Ovary (tissue), 9 donors: ENCODE measurements around the gene CIITA. TPM values are rescaled to one million over a fixed set of nuclear protein-coding genes. Genes with fewer than 3 reads are reported as not detected.

Source experiments
- DNase-seq, 5 donors: peaks; one replicate each; pipeline ENCODE4 v3.0.0-alpha.2; 2019 to 2020
- H3K27ac ChIP-seq, 2 donors: fragments of 200-600 bp; one replicate each; pipeline versions ENCODE4 v1.5.1 to v1.8.0; 2019 to 2022
- H3K27me3 ChIP-seq: fragments of 200-600 bp; one replicate; pipeline ENCODE4 v1.8.0; 2022
- H3K36me3 ChIP-seq: fragments of 200-600 bp; sonication (generic); one replicate; pipeline ENCODE4 v1.5.1; 2019
- H3K4me1 ChIP-seq: one replicate; pipeline ENCODE4 v1.8.1; 2013; ENCODE audit warnings: mild to moderate bottlenecking, moderate library complexity; ENCODE audit not compliant: insufficient read depth
- H3K4me3 ChIP-seq: fragments of 200-600 bp; sonication (generic); one replicate; pipeline ENCODE4 v1.5.1; 2017
- H3K9me3 ChIP-seq, 2 donors: fragments of 200-600 bp in 1 of 2; sonication (generic) in 1 of 2; one replicate each; pipeline versions ENCODE4 v1.5.1 to v1.8.1; 2013 to 2019; ENCODE audit warnings: mild to moderate bottlenecking in 1 of 2, moderate library complexity in 1 of 2
- CTCF ChIP-seq, 3 donors: fragments of 450-650 bp in 2 of 3; fragments of 200-600 bp in 1 of 3; IDR thresholded peaks; one replicate each; pipeline versions ENCODE4 v1.5.1 to v1.8.0; 2016 to 2022; ENCODE audit warnings: antibody characterized with exemption in 3 of 3, mild to moderate bottlenecking in 1 of 3
- EP300 ChIP-seq: sonication (generic); formaldehyde crosslinking; IDR thresholded peaks from one replicate; pipeline ENCODE4 v1.6.1; 2017; ENCODE audit warnings: antibody characterized with exemption
- POLR2A ChIP-seq: fragments of 450-650 bp; IDR thresholded peaks from one replicate; pipeline ENCODE4 v1.6.1; 2017; ENCODE audit warnings: antibody characterized with exemption, mild to moderate bottlenecking, moderate library complexity
- WGBS, 3 donors: extraction: QIAGEN DNeasy Blood & Tissue Kit in 1 of 3; methylation state at CpG; one replicate each; pipeline versions ENCODE4 v1.1.5 to v1.1.7; 2013 to 2017; 5-methylcytosine and 5-hydroxymethylcytosine counted together
- intact Hi-C, 4 donors: fragments of 100-400 bp; cut with DNase I; formaldehyde crosslinking; loops; one replicate each; pipeline versions ENCODE4 v1.11.0 to v1.15.1; 2022 to 2023
- polyA plus RNA-seq, 2 donors: library from polyadenylated mRNA; stranded (reverse); fragments of 200-250 nt in 1 of 2; fragments of 350-450 nt in 1 of 2; fragmentation: Illumina TruSeq in 1 of 2; extraction: RNeasy Lipid Tissue Mini Kit (QIAGEN cat#74804) in 1 of 2; gene quantifications; one replicate each; pipeline ENCODE4 v1.2.3, GENCODE V29; 2013 to 2014
- total RNA-seq, 7 donors: library from RNA; depleted of rRNA in 2 of 7; stranded (reverse); fragments of >200 nt in 2 of 7; fragmentation: NEBNext Ultra II Directional in 3 of 7; extraction: Animal tissue kit (Norgen Biotek cat#: 25700) in 3 of 7; gene quantifications; one replicate each; pipeline versions ENCODE4 v1.1.0 to v1.2.4, GENCODE V29; 2016 to 2023
- donor health status: DM: no; HTN: no; CAD: no; lungs with moderate emphysema.
- donor health status: DM: no; HTN: no; CAD: no.
- donor health status: Bipolar disorder and iron deficiency.
- donor health status: DM: yes; HTN: yes; CAD: no.
- donor health status: DM: no; HTN: no; CAD: no.
- donor health status: DM: yes; HTN: yes; CAD: no.

Gene CIITA
- total and polyA plus RNA-seq, 9 donors: 2.9 to 19.9 (median 7.2) TPM

GRCh38 chr16:10946308-10946707 lies 69.3 kb downstream of the CIITA start:
- Histone ChIP-seq H3K4me3 (no peak overlapping the region), H3K27me3 (no peaks in the 10 kb centered on the region), H3K9me3 (no peaks in the 10 kb centered on the region), H3K27ac (no peak overlapping the region), H3K36me3 (no peaks in the 10 kb centered on the region), H3K4me1 (peaks cover 7% of the 10 kb centered on the region)
- WGBS, 3 donors: 32 to 35% (median 34%) methylated on average over 5 of the region's 5 CpGs
- intact Hi-C loops: no loop called here
- TF ChIP-seq CTCF (IDR thresholded peaks at IDR 0.05): no peak
- DNase-seq: no peak

- intact Hi-C loops: no loop called here
- H3K27me3 ChIP-seq: no peaks in the 10 kb centered on the region
- H3K4me3 ChIP-seq: no peak overlapping the region
- DNase-seq: no peak
- H3K36me3 ChIP-seq: no peaks in the 10 kb centered on the region
- WGBS, 3 donors: 76 to 83% (median 82%) methylated on average over 9 to 10 of the region's 10 CpGs
- peaks cover 7% of the 10 kb centered on the region for H3K4me1 ChIP-seq
- no peak for TF ChIP-seq POLR2A
- no peak for TF ChIP-seq CTCF (IDR thresholded peaks at IDR 0.05)
- TF ChIP-seq EP300: no peak
- H3K27ac ChIP-seq: no peak overlapping the region
- no peaks in the 10 kb centered on the region for H3K9me3 ChIP-seq
Observed at GRCh38 chr16:10947211-10947787, 70.3 kb downstream of the CIITA start.

- no peak for DNase-seq
- TF ChIP-seq EP300 (no peak), CTCF (IDR thresholded peaks at IDR 0.05) (no peak), POLR2A (no peak)
- intact Hi-C loops: no loop called here
- H3K36me3 ChIP-seq: no peaks in the 10 kb centered on the region
- H3K27me3 ChIP-seq: no peaks in the 10 kb centered on the region
- H3K9me3 ChIP-seq: no peaks in the 10 kb centered on the region
- H3K4me3 ChIP-seq: no peak overlapping the region
- H3K4me1 ChIP-seq: peaks cover 6% of the 10 kb centered on the region
- no peak overlapping the region for H3K27ac ChIP-seq
- WGBS, 3 donors: 75 to 80% (median 79%) methylated on average over 7 of the region's 7 CpGs
Observed at GRCh38 chr16:10949424-10949970, 72.5 kb downstream of the CIITA start.

GRCh38 chr16:10950393-10950792 lies 73.4 kb downstream of the CIITA start:
- DNase-seq: no peak
- intact Hi-C loops: no loop called here
- Histone ChIP-seq H3K4me3 (no peak overlapping the region), H3K4me1 (peaks cover 4% of the 10 kb centered on the region), H3K27me3 (no peaks in the 10 kb centered on the region), H3K36me3 (no peaks in the 10 kb centered on the region), H3K9me3 (no peaks in the 10 kb centered on the region), H3K27ac (no peak overlapping the region)
- no peak for TF ChIP-seq POLR2A
- no peak for TF ChIP-seq CTCF (IDR thresholded peaks at IDR 0.05)
- TF ChIP-seq EP300: no peak
- WGBS, 3 donors: 68 to 75% (median 71%) methylated on average over 5 of the region's 5 CpGs
